ENCODE results near the gene SNCAIP.

DNA sequence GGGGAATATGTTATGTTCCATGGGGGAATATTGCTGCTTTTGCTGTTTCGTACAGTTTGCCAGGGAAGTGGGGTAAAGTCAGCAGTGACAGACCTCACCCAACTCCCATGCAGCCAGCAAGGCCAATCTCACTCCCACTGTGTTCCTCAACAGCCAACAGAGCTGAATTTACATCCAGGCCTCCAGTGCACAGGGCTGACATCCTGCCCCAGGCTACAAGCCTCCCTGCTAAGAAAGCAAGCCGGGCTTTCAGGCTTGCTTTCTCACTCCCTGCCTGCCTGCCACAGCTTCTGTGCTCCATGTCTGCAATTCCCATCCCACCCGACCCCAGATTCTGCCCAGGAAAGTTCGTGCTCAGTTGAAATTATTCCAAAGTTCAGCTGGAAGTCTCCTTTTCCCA lies 25.5 kb upstream of the SNCAIP start:
- no peak for TF ChIP-seq POLR2A (IDR thresholded peaks at IDR 0.05)
- TF ChIP-seq, protein P1, sequence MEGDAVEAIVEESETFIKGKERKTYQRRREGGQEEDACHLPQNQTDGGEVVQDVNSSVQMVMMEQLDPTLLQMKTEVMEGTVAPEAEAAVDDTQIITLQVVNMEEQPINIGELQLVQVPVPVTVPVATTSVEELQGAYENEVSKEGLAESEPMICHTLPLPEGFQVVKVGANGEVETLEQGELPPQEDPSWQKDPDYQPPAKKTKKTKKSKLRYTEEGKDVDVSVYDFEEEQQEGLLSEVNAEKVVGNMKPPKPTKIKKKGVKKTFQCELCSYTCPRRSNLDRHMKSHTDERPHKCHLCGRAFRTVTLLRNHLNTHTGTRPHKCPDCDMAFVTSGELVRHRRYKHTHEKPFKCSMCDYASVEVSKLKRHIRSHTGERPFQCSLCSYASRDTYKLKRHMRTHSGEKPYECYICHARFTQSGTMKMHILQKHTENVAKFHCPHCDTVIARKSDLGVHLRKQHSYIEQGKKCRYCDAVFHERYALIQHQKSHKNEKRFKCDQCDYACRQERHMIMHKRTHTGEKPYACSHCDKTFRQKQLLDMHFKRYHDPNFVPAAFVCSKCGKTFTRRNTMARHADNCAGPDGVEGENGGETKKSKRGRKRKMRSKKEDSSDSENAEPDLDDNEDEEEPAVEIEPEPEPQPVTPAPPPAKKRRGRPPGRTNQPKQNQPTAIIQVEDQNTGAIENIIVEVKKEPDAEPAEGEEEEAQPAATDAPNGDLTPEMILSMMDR (IDR thresholded peaks at IDR 0.05) = no peak

Measured in lower leg skin (tissue), 3 donors.